A673 (cell line): Measurements from ENCODE around the gene CDK15. TPM values are rescaled to one million over a fixed set of nuclear protein-coding genes. Genes with fewer than 3 reads are reported as not detected.
A peak's percentile ranks its signal among the peaks of the same experiment; 100 is the strongest.

ENCODE experiments used
- BruUV-seq: library from RNA; stranded (reverse); fragments of 400-500 nt; replicated peaks from 2 replicates; lab custom pipeline; 2021; lab: Mats Ljungman, UMichigan
- CTCF ChIA-PET: fragments of 300-600 bp; sonication (Branson Sonifier 250); formaldehyde crosslinking; loops from one replicate; lab custom pipeline; 2022; ENCODE audit warnings: antibody characterized with exemption; lab: Charles Lee
- POLR2A ChIA-PET: fragments of 300-600 bp; sonication (Branson Sonifier 250); formaldehyde crosslinking; loops from one replicate; lab custom pipeline; 2022; ENCODE audit warnings: antibody characterized with exemption; ENCODE audit not compliant: low non-redundant PET; lab: Charles Lee
- DNase-seq: peaks from one replicate; pipeline ENCODE4 v3.0.0-alpha.2; 2015; ENCODE audit warnings: low spot score
- H3K27ac ChIP-seq: fragments of 200-600 bp; sonication (generic); 2 replicates; pipeline ENCODE4 v1.5.1; 2016; ENCODE audit warnings: mixed run types, low read depth, mild to moderate bottlenecking, mixed read lengths, antibody characterized with exemption, low read length; ENCODE audit not compliant: poor library complexity, severe bottlenecking
- H3K27me3 ChIP-seq: fragments of 200-600 bp; sonication (generic); replicated peaks from 2 replicates; pipeline ENCODE4 v1.6.1; 2017; ENCODE audit warnings: mixed run types, low read depth, mild to moderate bottlenecking, mixed read lengths, antibody characterized with exemption, low read length; ENCODE audit not compliant: insufficient read depth, poor library complexity
- H3K36me3 ChIP-seq: fragments of 200-600 bp; sonication (generic); 2 replicates; pipeline ENCODE4 v1.6.1; 2016; ENCODE audit warnings: mixed run types, mild to moderate bottlenecking, mixed read lengths, antibody characterized with exemption, low read length; ENCODE audit not compliant: insufficient read depth, poor library complexity, severe bottlenecking
- H3K4me1 ChIP-seq: fragments of 200-600 bp; sonication (generic); 2 replicates; pipeline ENCODE4 v1.6.1; 2017; ENCODE audit warnings: mixed run types, mild to moderate bottlenecking, mixed read lengths, antibody characterized with exemption, low read length; ENCODE audit not compliant: insufficient read depth, poor library complexity, severe bottlenecking
- H3K4me3 ChIP-seq: fragments of 200-600 bp; sonication (generic); 2 replicates; pipeline ENCODE4 v1.5.1; 2016; ENCODE audit warnings: low read depth, mixed run types, mild to moderate bottlenecking, mixed read lengths, low read length; ENCODE audit not compliant: poor library complexity, severe bottlenecking
- H3K9me3 ChIP-seq: fragments of 200-600 bp; sonication (generic); 2 replicates; pipeline ENCODE4 v1.6.1; 2016; ENCODE audit warnings: mixed run types, low read depth, mild to moderate bottlenecking, mixed read lengths, antibody characterized with exemption, low read length; ENCODE audit not compliant: poor library complexity, severe bottlenecking
- CTCF ChIP-seq: fragments of 300-800, 200-600 bp; sonication (generic); conservative IDR thresholded peaks from 2 replicates; pipeline ENCODE4 v1.5.1; 2017; ENCODE audit warnings: low read depth, mild to moderate bottlenecking, antibody characterized with exemption, low read length, moderate library complexity, mixed read lengths
- EZH2 ChIP-seq: fragments of 200-600 bp; sonication (generic); IDR thresholded peaks from 2 replicates; pipeline ENCODE4 v1.6.1; 2017; ENCODE audit warnings: borderline replicate concordance, low read depth, mild to moderate bottlenecking, mixed read lengths, antibody characterized with exemption, low read length; ENCODE audit not compliant: poor library complexity, severe bottlenecking
- intact Hi-C: fragments of 100-400 bp; cut with micrococcal nuclease; formaldehyde crosslinking; loops from one replicate; pipeline ENCODE4 v1.10.0; 2022; ENCODE audit not compliant: unreplicated experiment
- total RNA-seq: library from RNA; stranded (reverse); gene quantifications from 2 replicates; pipeline ENCODE4 v1.2.3, GENCODE V29; 2021

CDK15 gene
- total RNA-seq, 1 experiment from 2014 or later, result 0.11 TPM

- peaks cover 11% of the 10 kb centered on the region for H3K4me1 ChIP-seq
- TF ChIP-seq EZH2, result no peak
- intact Hi-C loops, result no loop called here
- CTCF ChIA-PET, result no interaction called here
- no peak overlapping the region for H3K27ac ChIP-seq
- BruUV-seq, result no TSS peak
- DNase-seq, result no peak
- no peaks in the 10 kb centered on the region for H3K9me3 ChIP-seq
- H3K27me3 ChIP-seq, result no peaks in the 10 kb centered on the region
- POLR2A ChIA-PET, result no interaction called here
- H3K36me3 ChIP-seq, result no peaks in the 10 kb centered on the region
- H3K4me3 ChIP-seq, result no peak overlapping the region
These were observed 112.4 kb downstream of the CDK15 start for GRCh38 chr2:201918616-201919307.

- H3K4me3 ChIP-seq, result no peak overlapping the region
These were observed 112.9 kb downstream of the CDK15 start for GRCh38 chr2:201919308-201919634.

GRCh38 chr2:201923436-201924328, 117.3 kb downstream of the CDK15 start:
- POLR2A ChIA-PET, result interaction anchor here (0.9 kb wide), 1 partner anchor 47 kb away, joined by 3 read pairs; no protein-coding TSS in a partner anchor
- peak; percentile 55 for DNase-seq
- Histone ChIP-seq H3K36me3 (no peaks in the 10 kb centered on the region), H3K9me3 (no peaks in the 10 kb centered on the region), H3K27ac (no peak overlapping the region), H3K4me3 (no peak overlapping the region), H3K27me3 (peaks cover 31% of the 10 kb centered on the region), H3K4me1 (peaks cover 24% of the 10 kb centered on the region)
- CTCF ChIA-PET, result no interaction called here
- intact Hi-C loops, result no loop called here
- no TSS peak for BruUV-seq
- TF ChIP-seq EZH2 (no peak), CTCF (no peak)

More at GRCh38 chr2:201919308-201919634, 112.9 kb downstream of the CDK15 start:
- Histone ChIP-seq H3K36me3 (no peaks in the 10 kb centered on the region), H3K27me3 (no peaks in the 10 kb centered on the region), H3K27ac (no peak overlapping the region), H3K9me3 (no peaks in the 10 kb centered on the region), H3K4me1 (peaks cover 16% of the 10 kb centered on the region)
- POLR2A ChIA-PET, result no interaction called here
- CTCF ChIA-PET, result no interaction called here
- no peak for DNase-seq
- no TSS peak for BruUV-seq
- intact Hi-C loops, result no loop called here
- no peak for TF ChIP-seq EZH2
- TF ChIP-seq CTCF, result no peak
